Transverse colon (tissue), 4 donors: ENCODE data around the gene SLC22A23. TPM values are rescaled to one million over a fixed set of nuclear protein-coding genes. Genes with fewer than 3 reads are reported as not detected.

Experiments
- DNase-seq: peaks from one replicate; pipeline ENCODE4 v3.0.0-alpha.2; 2019
- H3K27ac ChIP-seq, 4 donors: fragments of 200-600 bp; sonication (generic); 2 replicates each; pipeline ENCODE4 v1.5.1; 2016 to 2018; ENCODE audit warnings: inconsistent platforms in 4 of 4
- H3K27me3 ChIP-seq: fragments of 200-600 bp; sonication (generic); 2 replicates; pipeline ENCODE4 v1.5.1; 2017; ENCODE audit warnings: inconsistent platforms
- H3K36me3 ChIP-seq, 4 donors: fragments of 200-600 bp; sonication (generic); 2 replicates each; pipeline ENCODE4 v1.5.1; 2017 to 2019; ENCODE audit warnings: inconsistent platforms in 4 of 4
- H3K4me1 ChIP-seq, 4 donors: fragments of 200-600 bp; sonication (generic); 2 replicates each; pipeline ENCODE4 v1.5.1; 2017 to 2020; ENCODE audit warnings: inconsistent platforms in 4 of 4
- H3K4me3 ChIP-seq, 4 donors: fragments of 200-600 bp; sonication (generic); 1 replicate in 1 of 4; 2 replicates in 3 of 4; pipeline versions ENCODE4 v1.5.1 to v1.6.1; 2017 to 2019; ENCODE audit warnings: inconsistent platforms in 4 of 4
- H3K9me3 ChIP-seq, 2 donors: fragments of 200-600 bp; sonication (generic); 2 replicates each; pipeline ENCODE4 v1.5.1; 2017 to 2019; ENCODE audit warnings: inconsistent platforms in 2 of 2
- CTCF ChIP-seq, 5 experiments: fragments of 200-600 bp in 3 of 5; fragments of 450-650 bp in 2 of 5; sonication (generic) in 3 of 5; IDR thresholded peaks; 1 replicate in 2 of 5; 2 replicates in 3 of 5; pipeline ENCODE4 v1.5.1; 2016 to 2017; ENCODE audit warnings: antibody characterized with exemption in 5 of 5, inconsistent platforms in 3 of 5, mild to moderate bottlenecking in 2 of 5, moderate library complexity in 1 of 5
- EP300 ChIP-seq: sonication (generic); formaldehyde crosslinking; IDR thresholded peaks from one replicate; pipeline ENCODE4 v1.6.1; 2017; ENCODE audit warnings: antibody characterized with exemption, low read depth
- POLR2A ChIP-seq: fragments of 450-650 bp; IDR thresholded peaks from one replicate; pipeline ENCODE4 v1.6.1; 2016; ENCODE audit warnings: antibody characterized with exemption, mild to moderate bottlenecking, moderate library complexity
- POLR2AphosphoS5 ChIP-seq, 3 donors: sonication (generic); formaldehyde crosslinking; IDR thresholded peaks; one replicate each; pipeline ENCODE4 v1.6.1; 2016; ENCODE audit warnings: antibody characterized with exemption in 3 of 3
- WGBS, 2 donors: methylation state at CpG; one replicate each; pipeline ENCODE4 v1.1.5; 2018; ENCODE audit warnings: low coverage in 1 of 2; 5-methylcytosine and 5-hydroxymethylcytosine counted together
- in situ Hi-C, 4 donors: fragments of 200-750 bp; cut with MboI; loops; one replicate each; pipeline versions ENCODE4 v1.15.0 to v1.15.1; 2017; ENCODE audit warnings: low sequenced_read_pairs in 3 of 4, low pct_ligation_motif_present in 1 of 4, low pct_unique_long_range_greater_than_20kb in 1 of 4
- intact Hi-C: fragments of 100-400 bp; cut with DNase I; formaldehyde crosslinking; loops from one replicate; pipeline ENCODE4 v1.15.1; 2023; ENCODE audit warnings: low total_unique reads
- total RNA-seq, 4 donors: library from RNA; depleted of rRNA; stranded (reverse); fragments of >200 nt; gene quantifications; one replicate each; pipeline ENCODE4 v1.1.0, GENCODE V29; 2016

The SLC22A23 gene
- total RNA-seq, 4 donors from 2014 or later = 96.1 to 161 (median 117) TPM

- Histone ChIP-seq H3K9me3 (no peaks in the 10 kb centered on the region), H3K36me3 (no peaks in the 10 kb centered on the region), H3K4me1 (peaks cover 7 to 41% (median 13%) of the 10 kb centered on the region in 4 donors), H3K27me3 (no peaks in the 10 kb centered on the region), H3K4me3 (no peak overlapping the region), H3K27ac (peak overlapping the region in 2 of 4 donors; percentile 4 to 10)
- no peak for DNase-seq
- in situ Hi-C loops = no loop called here
- intact Hi-C loops = no loop called here
- 92 to 99% methylated on average over 5 of the region's 5 CpGs for WGBS, 2 donors
- no peak for TF ChIP-seq POLR2A
- no peak for TF ChIP-seq POLR2AphosphoS5 (IDR thresholded peaks at IDR 0.05)
- TF ChIP-seq EP300 = no peak
- TF ChIP-seq CTCF (IDR thresholded peaks at IDR 0.05) = no peak
Measured at GRCh38 chr6:3371222-3371949, 85.5 kb downstream of the SLC22A23 start.

- Histone ChIP-seq H3K27me3 (no peaks in the 10 kb centered on the region), H3K9me3 (no peaks in the 10 kb centered on the region), H3K4me1 (peaks cover 7 to 44% (median 13%) of the 10 kb centered on the region in 4 donors), H3K27ac (peak overlapping the region in 1 of 4 donors; percentile 10), H3K36me3 (no peaks in the 10 kb centered on the region), H3K4me3 (no peak overlapping the region)
- intact Hi-C loops (no loop called here), in situ Hi-C loops (no loop called here)
- WGBS, 2 donors = 16 to 61% methylated on average over 6 to 15 of the region's 15 CpGs
- no peak for TF ChIP-seq EP300
- TF ChIP-seq POLR2AphosphoS5 (IDR thresholded peaks at IDR 0.05) = peak in 1 of 3 donors; percentile 3
- TF ChIP-seq POLR2A = no peak
- no peak for TF ChIP-seq CTCF (IDR thresholded peaks at IDR 0.05)
- DNase-seq = no peak
Measured at GRCh38 chr6:3370361-3371221, 86.3 kb downstream of the SLC22A23 start.

- Histone ChIP-seq H3K36me3 (no peaks in the 10 kb centered on the region), H3K4me3 (no peak overlapping the region), H3K9me3 (no peaks in the 10 kb centered on the region), H3K27me3 (no peaks in the 10 kb centered on the region), H3K4me1 (peaks cover 7 to 48% (median 16%) of the 10 kb centered on the region in 4 donors), H3K27ac (peak overlapping the region in 1 of 4 donors; percentile 10)
- intact Hi-C loops = no loop called here
- in situ Hi-C loops = no loop called here
- 90 to 95% methylated on average over 5 of the region's 5 CpGs for WGBS, 2 donors
- DNase-seq = no peak
- TF ChIP-seq EP300 = no peak
- TF ChIP-seq POLR2A = no peak
- TF ChIP-seq POLR2AphosphoS5 (IDR thresholded peaks at IDR 0.05) = no peak
- no peak for TF ChIP-seq CTCF (IDR thresholded peaks at IDR 0.05)
Measured at GRCh38 chr6:3369985-3370360, 86.9 kb downstream of the SLC22A23 start.

- no peak overlapping the region for H3K27ac ChIP-seq
- no peaks in the 10 kb centered on the region for H3K36me3 ChIP-seq
- intact Hi-C loops = no loop called here
- H3K4me1 ChIP-seq = peaks cover 11 to 46% (median 20%) of the 10 kb centered on the region in 4 donors
- TF ChIP-seq POLR2AphosphoS5 (IDR thresholded peaks at IDR 0.05) = no peak
- no peak for TF ChIP-seq CTCF (IDR thresholded peaks at IDR 0.05)
- no peak for TF ChIP-seq EP300
- TF ChIP-seq POLR2A = no peak
- no peak for DNase-seq
- 63 to 76% methylated on average over 4 of the region's 4 CpGs for WGBS, 2 donors
- no peak overlapping the region for H3K4me3 ChIP-seq
- in situ Hi-C loops = no loop called here
- no peaks in the 10 kb centered on the region for H3K9me3 ChIP-seq
- no peaks in the 10 kb centered on the region for H3K27me3 ChIP-seq
Measured at GRCh38 chr6:3368685-3369084, 88.2 kb downstream of the SLC22A23 start.
